Stimulated activated CD8-positive, alpha-beta memory T cell treated with anti-CD3 and anti-CD28 coated beads, Interleukin-4, amount 100 ng/mL, for 1 hour (primary cell): ENCODE measurements around the gene PLEKHD1.
A peak's percentile ranks its signal among the peaks of the same experiment; 100 is the strongest.
"Not testable (repeated sequence)": the region's sequence is repeated elsewhere in the genome, so short reads cannot be mapped to it uniquely, and the experiment has no call there.

Experiments
- DNase-seq, 2 donors: peaks; one replicate each; pipeline ENCODE4 v3.0.0-alpha.2; 2020; ENCODE audit warnings: low read depth in 2 of 2, low spot score in 1 of 2

Gene PLEKHD1

GRCh38 chr14:69484444-69485314, at the start of gene PLEKHD1:
TSS of gene PLEKHD1 (plus strand) at chr14:69484728. CDS start at chr14:69484966, 238 bp downstream.
- no peak for DNase-seq

GRCh38 chr14:69439521-69440270, 44.8 kb upstream of the PLEKHD1 start:
- DNase-seq, result no peak

- DNase-seq, result no peak
These were observed 42.6 kb upstream of the PLEKHD1 start for GRCh38 chr14:69441948-69442347.

GRCh38 chr14:69443296-69443805, 41.2 kb upstream of the PLEKHD1 start:
- DNase-seq, result no peak

- no peak for DNase-seq
These were observed 35.3 kb upstream of the PLEKHD1 start for GRCh38 chr14:69449216-69449615.

GRCh38 chr14:69451941-69452340, 32.6 kb upstream of the PLEKHD1 start:
- no peak for DNase-seq

GRCh38 chr14:69458350-69458749, 26.2 kb upstream of the PLEKHD1 start:
- no peak for DNase-seq

- no peak for DNase-seq
These were observed 25.4 kb upstream of the PLEKHD1 start for GRCh38 chr14:69459122-69459521.

- peak; percentile 7 to 14 for DNase-seq
These were observed 24.3 kb upstream of the PLEKHD1 start for GRCh38 chr14:69460093-69460701.

GRCh38 chr14:69464379-69464778, 20.1 kb upstream of the PLEKHD1 start:
- DNase-seq, result no peak

GRCh38 chr14:69464829-69465228, 19.7 kb upstream of the PLEKHD1 start:
- DNase-seq, result no peak

GRCh38 chr14:69468949-69469348, 15.6 kb upstream of the PLEKHD1 start:
- DNase-seq, result no peak

GRCh38 chr14:69471436-69471835, 13.1 kb upstream of the PLEKHD1 start:
- DNase-seq, result no peak

GRCh38 chr14:69471916-69472315, 12.6 kb upstream of the PLEKHD1 start:
- DNase-seq, result no peak

GRCh38 chr14:69473260-69473659, 11.3 kb upstream of the PLEKHD1 start:
- DNase-seq, result no peak

GRCh38 chr14:69473946-69474345, 10.6 kb upstream of the PLEKHD1 start:
- no peak for DNase-seq

- no peak for DNase-seq
These were observed 9.2 kb upstream of the PLEKHD1 start for GRCh38 chr14:69475194-69475818.

- not testable (repeated sequence) for DNase-seq
These were observed 7.6 kb upstream of the PLEKHD1 start for GRCh38 chr14:69476824-69477450.

- DNase-seq, result not testable (repeated sequence)
These were observed 6.5 kb upstream of the PLEKHD1 start for GRCh38 chr14:69478055-69478454.

- DNase-seq, result no peak
These were observed 4.8 kb upstream of the PLEKHD1 start for GRCh38 chr14:69479696-69480095.

GRCh38 chr14:69480136-69480535, 4.4 kb upstream of the PLEKHD1 start:
- no peak for DNase-seq
